ENCODE measurements around the gene HUS1. TPM values are rescaled to one million over a fixed set of nuclear protein-coding genes. Genes with fewer than 3 reads are reported as not detected.

Gene HUS1
- total and polyA plus RNA-seq, 2 of the 13 experiments (the other 11 are each of a cell fraction or from before 2014, with no cell fraction given) = 14.8 to 16.9 TPM

DNA sequence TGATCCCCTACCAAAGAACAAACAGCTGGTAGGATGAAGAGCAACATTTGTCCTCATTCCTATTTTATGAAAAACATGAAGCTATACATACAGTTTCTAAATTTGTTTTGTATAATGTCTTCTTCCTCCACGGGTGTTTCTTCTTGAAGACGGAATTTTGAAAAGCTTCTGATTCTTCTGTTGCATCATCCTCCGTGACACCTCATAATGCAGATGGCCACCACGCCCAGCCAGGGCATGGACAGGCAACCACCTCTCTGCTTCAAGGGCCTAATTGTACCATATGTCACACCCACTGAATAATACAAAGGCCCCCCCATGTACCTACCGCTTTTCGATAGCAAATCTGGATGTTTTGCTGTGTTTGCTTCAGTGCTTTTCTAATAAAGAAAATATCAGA, 49.5 kb upstream of the HUS1 start, which contains the start of gene SUN3:
Gene SUN3, minus strand, starts transcription at position 170 of the 400 bp plus-strand sequence. Its CDS starts 169 bp downstream, at position 1.
- H3K4me2 ChIP-seq (ENCODE audit: low read depth, low read length) = no peak within 1 kb of the TSS
- CTCF ChIA-PET (ENCODE audit: low intra/inter-chr PET ratio, low total read pairs) = no interaction called here
- TF ChIP-seq, protein P1, sequence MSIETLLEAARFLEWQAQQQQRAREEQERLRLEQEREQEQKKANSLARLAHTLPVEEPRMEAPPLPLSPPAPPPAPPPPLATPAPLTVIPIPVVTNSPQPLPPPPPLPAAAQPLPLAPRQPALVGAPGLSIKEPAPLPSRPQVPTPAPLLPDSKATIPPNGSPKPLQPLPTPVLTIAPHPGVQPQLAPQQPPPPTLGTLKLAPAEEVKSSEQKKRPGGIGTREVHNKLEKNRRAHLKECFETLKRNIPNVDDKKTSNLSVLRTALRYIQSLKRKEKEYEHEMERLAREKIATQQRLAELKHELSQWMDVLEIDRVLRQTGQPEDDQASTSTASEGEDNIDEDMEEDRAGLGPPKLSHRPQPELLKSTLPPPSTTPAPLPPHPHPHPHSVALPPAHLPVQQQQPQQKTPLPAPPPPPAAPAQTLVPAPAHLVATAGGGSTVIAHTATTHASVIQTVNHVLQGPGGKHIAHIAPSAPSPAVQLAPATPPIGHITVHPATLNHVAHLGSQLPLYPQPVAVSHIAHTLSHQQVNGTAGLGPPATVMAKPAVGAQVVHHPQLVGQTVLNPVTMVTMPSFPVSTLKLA (IDR thresholded peaks at IDR 0.05) = no peak
- TF ChIP-seq TBX2 (CRISPR knock-in tag; IDR thresholded peaks at IDR 0.05; ENCODE audit: borderline replicate concordance) = no peak
- TF ChIP-seq, protein P2, sequence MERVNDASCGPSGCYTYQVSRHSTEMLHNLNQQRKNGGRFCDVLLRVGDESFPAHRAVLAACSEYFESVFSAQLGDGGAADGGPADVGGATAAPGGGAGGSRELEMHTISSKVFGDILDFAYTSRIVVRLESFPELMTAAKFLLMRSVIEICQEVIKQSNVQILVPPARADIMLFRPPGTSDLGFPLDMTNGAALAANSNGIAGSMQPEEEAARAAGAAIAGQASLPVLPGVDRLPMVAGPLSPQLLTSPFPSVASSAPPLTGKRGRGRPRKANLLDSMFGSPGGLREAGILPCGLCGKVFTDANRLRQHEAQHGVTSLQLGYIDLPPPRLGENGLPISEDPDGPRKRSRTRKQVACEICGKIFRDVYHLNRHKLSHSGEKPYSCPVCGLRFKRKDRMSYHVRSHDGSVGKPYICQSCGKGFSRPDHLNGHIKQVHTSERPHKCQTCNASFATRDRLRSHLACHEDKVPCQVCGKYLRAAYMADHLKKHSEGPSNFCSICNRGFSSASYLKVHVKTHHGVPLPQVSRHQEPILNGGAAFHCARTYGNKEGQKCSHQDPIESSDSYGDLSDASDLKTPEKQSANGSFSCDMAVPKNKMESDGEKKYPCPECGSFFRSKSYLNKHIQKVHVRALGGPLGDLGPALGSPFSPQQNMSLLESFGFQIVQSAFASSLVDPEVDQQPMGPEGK (CRISPR knock-in tag; IDR thresholded peaks at IDR 0.05) = no peak
- no peak for TF ChIP-seq HNRNPK (IDR thresholded peaks at IDR 0.05; ENCODE audit: low read depth, low read length, poor library complexity, severe bottlenecking)
- no peak for TF ChIP-seq SKI (IDR thresholded peaks at IDR 0.05; ENCODE audit: partially characterized antibody)
- TF ChIP-seq, protein P3, sequence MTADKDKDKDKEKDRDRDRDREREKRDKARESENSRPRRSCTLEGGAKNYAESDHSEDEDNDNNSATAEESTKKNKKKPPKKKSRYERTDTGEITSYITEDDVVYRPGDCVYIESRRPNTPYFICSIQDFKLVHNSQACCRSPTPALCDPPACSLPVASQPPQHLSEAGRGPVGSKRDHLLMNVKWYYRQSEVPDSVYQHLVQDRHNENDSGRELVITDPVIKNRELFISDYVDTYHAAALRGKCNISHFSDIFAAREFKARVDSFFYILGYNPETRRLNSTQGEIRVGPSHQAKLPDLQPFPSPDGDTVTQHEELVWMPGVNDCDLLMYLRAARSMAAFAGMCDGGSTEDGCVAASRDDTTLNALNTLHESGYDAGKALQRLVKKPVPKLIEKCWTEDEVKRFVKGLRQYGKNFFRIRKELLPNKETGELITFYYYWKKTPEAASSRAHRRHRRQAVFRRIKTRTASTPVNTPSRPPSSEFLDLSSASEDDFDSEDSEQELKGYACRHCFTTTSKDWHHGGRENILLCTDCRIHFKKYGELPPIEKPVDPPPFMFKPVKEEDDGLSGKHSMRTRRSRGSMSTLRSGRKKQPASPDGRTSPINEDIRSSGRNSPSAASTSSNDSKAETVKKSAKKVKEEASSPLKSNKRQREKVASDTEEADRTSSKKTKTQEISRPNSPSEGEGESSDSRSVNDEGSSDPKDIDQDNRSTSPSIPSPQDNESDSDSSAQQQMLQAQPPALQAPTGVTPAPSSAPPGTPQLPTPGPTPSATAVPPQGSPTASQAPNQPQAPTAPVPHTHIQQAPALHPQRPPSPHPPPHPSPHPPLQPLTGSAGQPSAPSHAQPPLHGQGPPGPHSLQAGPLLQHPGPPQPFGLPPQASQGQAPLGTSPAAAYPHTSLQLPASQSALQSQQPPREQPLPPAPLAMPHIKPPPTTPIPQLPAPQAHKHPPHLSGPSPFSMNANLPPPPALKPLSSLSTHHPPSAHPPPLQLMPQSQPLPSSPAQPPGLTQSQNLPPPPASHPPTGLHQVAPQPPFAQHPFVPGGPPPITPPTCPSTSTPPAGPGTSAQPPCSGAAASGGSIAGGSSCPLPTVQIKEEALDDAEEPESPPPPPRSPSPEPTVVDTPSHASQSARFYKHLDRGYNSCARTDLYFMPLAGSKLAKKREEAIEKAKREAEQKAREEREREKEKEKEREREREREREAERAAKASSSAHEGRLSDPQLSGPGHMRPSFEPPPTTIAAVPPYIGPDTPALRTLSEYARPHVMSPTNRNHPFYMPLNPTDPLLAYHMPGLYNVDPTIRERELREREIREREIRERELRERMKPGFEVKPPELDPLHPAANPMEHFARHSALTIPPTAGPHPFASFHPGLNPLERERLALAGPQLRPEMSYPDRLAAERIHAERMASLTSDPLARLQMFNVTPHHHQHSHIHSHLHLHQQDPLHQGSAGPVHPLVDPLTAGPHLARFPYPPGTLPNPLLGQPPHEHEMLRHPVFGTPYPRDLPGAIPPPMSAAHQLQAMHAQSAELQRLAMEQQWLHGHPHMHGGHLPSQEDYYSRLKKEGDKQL (CRISPR knock-in tag; IDR thresholded peaks at IDR 0.05; ENCODE audit: low read depth) = no peak
- no peak for TF ChIP-seq MTF2 (CRISPR knock-in tag; IDR thresholded peaks at IDR 0.05; ENCODE audit: borderline replicate concordance)
- TF ChIP-seq, protein P4, sequence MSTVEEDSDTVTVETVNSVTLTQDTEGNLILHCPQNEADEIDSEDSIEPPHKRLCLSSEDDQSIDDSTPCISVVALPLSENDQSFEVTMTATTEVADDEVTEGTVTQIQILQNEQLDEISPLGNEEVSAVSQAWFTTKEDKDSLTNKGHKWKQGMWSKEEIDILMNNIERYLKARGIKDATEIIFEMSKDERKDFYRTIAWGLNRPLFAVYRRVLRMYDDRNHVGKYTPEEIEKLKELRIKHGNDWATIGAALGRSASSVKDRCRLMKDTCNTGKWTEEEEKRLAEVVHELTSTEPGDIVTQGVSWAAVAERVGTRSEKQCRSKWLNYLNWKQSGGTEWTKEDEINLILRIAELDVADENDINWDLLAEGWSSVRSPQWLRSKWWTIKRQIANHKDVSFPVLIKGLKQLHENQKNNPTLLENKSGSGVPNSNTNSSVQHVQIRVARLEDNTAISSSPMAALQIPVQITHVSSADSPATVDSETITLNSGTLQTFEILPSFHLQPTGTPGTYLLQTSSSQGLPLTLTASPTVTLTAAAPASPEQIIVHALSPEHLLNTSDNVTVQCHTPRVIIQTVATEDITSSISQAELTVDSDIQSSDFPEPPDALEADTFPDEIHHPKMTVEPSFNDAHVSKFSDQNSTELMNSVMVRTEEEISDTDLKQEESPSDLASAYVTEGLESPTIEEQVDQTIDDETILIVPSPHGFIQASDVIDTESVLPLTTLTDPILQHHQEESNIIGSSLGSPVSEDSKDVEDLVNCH (CRISPR knock-in tag; IDR thresholded peaks at IDR 0.05) = no peak
- TF ChIP-seq ZNF563 (CRISPR knock-in tag; IDR thresholded peaks at IDR 0.05) = no peak
- no peak for TF ChIP-seq ZNF180 (CRISPR knock-in tag; IDR thresholded peaks at IDR 0.05; ENCODE audit: borderline replicate concordance, low read depth)
- no peak for TF ChIP-seq HES4 (CRISPR knock-in tag; IDR thresholded peaks at IDR 0.05; ENCODE audit: borderline replicate concordance)

More for the DNA sequence above, 49.5 kb upstream of the HUS1 start, which contains the start of gene SUN3:
- in situ Hi-C loops (cut with HindIII; ENCODE audit: extremely low pct_ligation_motif_present, low pct_unique_long_range_greater_than_20kb) (no loop called here), intact Hi-C loops (cut with micrococcal nuclease; ENCODE audit: unreplicated experiment) (no loop called here)
- Histone ChIP-seq H3K79me2 (ENCODE audit: insufficient read depth, low read length) (no peaks in the 10 kb centered on the region), H3K36me3 (replicated peaks in 1 of 2; ENCODE audit: control insufficient read depth in 1 of 2, insufficient read depth in 2 of 2, low read length in 2 of 2) (no peaks in the 10 kb centered on the region), H3K4me1 (ENCODE audit: insufficient read depth, low read length) (no peaks in the 10 kb centered on the region), H3K9ac (ENCODE audit: insufficient read depth, low read depth, low read length) (no peak within 1 kb of the TSS), H3K27me3 (ENCODE audit: control insufficient read depth in 1 of 2, insufficient read depth in 2 of 2, low read length in 2 of 2) (no peaks in the 10 kb centered on the region; a peak in 1 of 5 replicates), H3K4me3 (replicated peaks in 1 of 3; ENCODE audit: insufficient read depth in 1 of 3, low read depth in 2 of 3, low read length in 3 of 3) (no peak within 1 kb of the TSS), H3K27ac (ENCODE audit: extremely low read length, insufficient read depth, low read length) (no peak within 1 kb of the TSS), H3K9me3 (ENCODE audit: low read length) (no peaks in the 10 kb centered on the region), H2AFZ (ENCODE audit: low read length) (no peak within 1 kb of the TSS), H4K20me1 (ENCODE audit: insufficient read depth, low read length) (no peaks in the 10 kb centered on the region)
- POLR2A ChIA-PET = no interaction called here
- ATAC-seq = no peak
- DNase-seq (ENCODE audit: low spot score) = no peak
- BruUV-seq (replicated peaks) = no TSS peak
- FAIRE-seq = no peak
- WGBS (ENCODE audit: low lambda C conversion rate) = 3% methylated on average over 6 of the region's 6 CpGs
